ENCODE data around the gene TMEM45B. TPM values are rescaled to one million over a fixed set of nuclear protein-coding genes. Genes with fewer than 3 reads are reported as not detected.

Gene TMEM45B
- total RNA-seq, 1 donor = not detected

DNA sequence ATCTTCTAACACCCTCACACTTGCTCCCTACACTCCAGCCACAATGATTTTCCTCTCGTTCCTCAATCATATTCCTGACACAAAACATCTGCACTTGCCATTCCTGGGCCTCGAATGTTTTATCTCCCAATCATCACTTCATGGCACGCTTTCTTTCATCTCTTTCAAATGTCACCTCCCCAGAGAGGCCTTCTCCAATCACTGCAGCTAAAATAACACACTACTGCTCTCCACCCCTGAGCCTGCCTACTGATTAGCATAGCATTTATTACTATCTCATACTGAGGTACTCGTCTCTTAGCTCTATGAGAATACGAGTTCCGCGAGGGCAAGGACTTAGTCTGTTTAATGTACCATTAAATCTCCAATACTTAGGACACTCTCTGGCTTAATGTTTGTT is 56.3 kb downstream of the TMEM45B start:
- no peak overlapping the region for H3K4me3 ChIP-seq (ENCODE audit: insufficient read depth, low read length)
- no peaks in the 10 kb centered on the region for H3K9me3 ChIP-seq (ENCODE audit: low read depth, low read length)
- H3K27me3 ChIP-seq (ENCODE audit: insufficient read depth, low read length) = no peaks in the 10 kb centered on the region
- TF ChIP-seq, protein P1, sequence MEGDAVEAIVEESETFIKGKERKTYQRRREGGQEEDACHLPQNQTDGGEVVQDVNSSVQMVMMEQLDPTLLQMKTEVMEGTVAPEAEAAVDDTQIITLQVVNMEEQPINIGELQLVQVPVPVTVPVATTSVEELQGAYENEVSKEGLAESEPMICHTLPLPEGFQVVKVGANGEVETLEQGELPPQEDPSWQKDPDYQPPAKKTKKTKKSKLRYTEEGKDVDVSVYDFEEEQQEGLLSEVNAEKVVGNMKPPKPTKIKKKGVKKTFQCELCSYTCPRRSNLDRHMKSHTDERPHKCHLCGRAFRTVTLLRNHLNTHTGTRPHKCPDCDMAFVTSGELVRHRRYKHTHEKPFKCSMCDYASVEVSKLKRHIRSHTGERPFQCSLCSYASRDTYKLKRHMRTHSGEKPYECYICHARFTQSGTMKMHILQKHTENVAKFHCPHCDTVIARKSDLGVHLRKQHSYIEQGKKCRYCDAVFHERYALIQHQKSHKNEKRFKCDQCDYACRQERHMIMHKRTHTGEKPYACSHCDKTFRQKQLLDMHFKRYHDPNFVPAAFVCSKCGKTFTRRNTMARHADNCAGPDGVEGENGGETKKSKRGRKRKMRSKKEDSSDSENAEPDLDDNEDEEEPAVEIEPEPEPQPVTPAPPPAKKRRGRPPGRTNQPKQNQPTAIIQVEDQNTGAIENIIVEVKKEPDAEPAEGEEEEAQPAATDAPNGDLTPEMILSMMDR (IDR thresholded peaks at IDR 0.05; ENCODE audit: extremely low read depth, low read depth, low read length) = no peak
- H3K4me2 ChIP-seq (ENCODE audit: insufficient read depth, low read length) = no peak overlapping the region
- no peak overlapping the region for H2AFZ ChIP-seq (ENCODE audit: low read length)
- no peak overlapping the region for H3K27ac ChIP-seq (ENCODE audit: low read depth, low read length)
- H3K79me2 ChIP-seq (ENCODE audit: insufficient read depth, low read length) = no peaks in the 10 kb centered on the region
- H3K4me1 ChIP-seq (ENCODE audit: insufficient read depth, low read length) = no peaks in the 10 kb centered on the region
- peaks cover 82% of the 10 kb centered on the region for H3K36me3 ChIP-seq (ENCODE audit: insufficient read depth, low read length)
- H4K20me1 ChIP-seq (ENCODE audit: insufficient read depth, low read length) = no peaks in the 10 kb centered on the region
- no peak for DNase-seq (ENCODE audit: insufficient read length, low spot score, missing footprints)

DNA sequence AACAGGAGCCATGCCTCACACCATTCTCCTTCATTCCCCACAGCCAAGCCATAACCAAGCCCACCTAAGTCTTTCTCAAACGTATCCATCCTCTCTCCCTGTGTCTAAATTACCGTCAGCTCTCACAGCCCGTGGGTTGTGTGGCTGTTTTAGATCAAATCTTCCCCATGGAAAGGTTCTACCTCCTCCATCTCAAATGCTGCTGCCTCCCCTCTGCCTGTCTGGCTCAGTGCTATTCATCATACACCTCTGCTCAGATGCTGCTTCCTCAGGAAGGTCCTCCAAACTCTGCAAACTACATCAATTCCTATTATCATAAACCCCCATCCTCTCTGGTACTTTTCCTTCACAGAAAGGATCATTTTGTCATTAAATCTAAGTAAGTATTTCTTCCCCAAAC is 64.7 kb downstream of the TMEM45B start:
- H3K4me1 ChIP-seq (ENCODE audit: insufficient read depth, low read length) = no peaks in the 10 kb centered on the region
- DNase-seq (ENCODE audit: insufficient read length, low spot score, missing footprints) = no peak
- TF ChIP-seq, protein P1 (IDR thresholded peaks at IDR 0.05; ENCODE audit: extremely low read depth, low read depth, low read length) = no peak
- no peak overlapping the region for H3K4me3 ChIP-seq (ENCODE audit: insufficient read depth, low read length)
- H4K20me1 ChIP-seq (ENCODE audit: insufficient read depth, low read length) = no peaks in the 10 kb centered on the region
- H3K79me2 ChIP-seq (ENCODE audit: insufficient read depth, low read length) = no peaks in the 10 kb centered on the region
- H3K9me3 ChIP-seq (ENCODE audit: low read depth, low read length) = no peaks in the 10 kb centered on the region
- H3K27me3 ChIP-seq (ENCODE audit: insufficient read depth, low read length) = no peaks in the 10 kb centered on the region
- H3K27ac ChIP-seq (ENCODE audit: low read depth, low read length) = no peak overlapping the region
- peaks cover 91% of the 10 kb centered on the region for H3K36me3 ChIP-seq (ENCODE audit: insufficient read depth, low read length)
- H3K4me2 ChIP-seq (ENCODE audit: insufficient read depth, low read length) = no peak overlapping the region
- H2AFZ ChIP-seq (ENCODE audit: low read length) = no peak overlapping the region

DNA sequence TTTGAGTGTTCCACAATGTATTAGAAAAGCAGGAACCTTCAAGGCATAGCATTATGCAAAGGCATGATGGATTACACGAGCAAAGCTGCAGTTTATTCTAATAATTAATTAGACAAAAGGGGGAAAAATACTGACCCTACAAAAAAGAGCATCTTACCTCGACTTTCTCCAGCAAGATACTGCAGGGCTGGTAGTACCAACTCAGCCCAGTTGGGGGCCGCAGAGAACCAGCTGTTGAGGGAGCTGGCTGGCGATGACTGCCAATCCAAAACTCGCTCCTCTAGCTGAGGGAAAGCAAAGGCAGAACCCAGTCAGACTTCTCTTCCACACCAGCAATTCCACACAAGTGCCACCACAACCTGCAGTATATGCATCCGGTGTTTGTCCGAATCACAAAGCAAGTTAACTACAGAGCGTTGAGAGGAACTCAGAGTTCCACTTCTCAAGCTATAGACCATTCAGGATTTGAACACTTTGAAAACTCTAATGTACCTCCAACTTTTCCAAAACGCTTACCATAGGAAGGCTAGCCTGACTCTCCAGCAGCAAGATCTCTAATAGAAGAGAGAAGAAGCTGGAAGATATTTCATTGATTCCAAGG is 66.0 kb downstream of the TMEM45B start:
- Histone ChIP-seq H4K20me1 (ENCODE audit: insufficient read depth, low read length) (no peaks in the 10 kb centered on the region), H3K4me3 (ENCODE audit: insufficient read depth, low read length) (no peak overlapping the region), H3K79me2 (ENCODE audit: insufficient read depth, low read length) (no peaks in the 10 kb centered on the region), H3K27ac (ENCODE audit: low read depth, low read length) (no peak overlapping the region), H3K27me3 (ENCODE audit: insufficient read depth, low read length) (no peaks in the 10 kb centered on the region), H3K36me3 (ENCODE audit: insufficient read depth, low read length) (peaks cover 91% of the 10 kb centered on the region), H3K4me1 (ENCODE audit: insufficient read depth, low read length) (no peaks in the 10 kb centered on the region), H3K9me3 (ENCODE audit: low read depth, low read length) (no peaks in the 10 kb centered on the region), H2AFZ (ENCODE audit: low read length) (no peak overlapping the region), H3K4me2 (ENCODE audit: insufficient read depth, low read length) (no peak overlapping the region)
- DNase-seq (ENCODE audit: insufficient read length, low spot score, missing footprints) = peak; percentile 91
- TF ChIP-seq, protein P1 (IDR thresholded peaks at IDR 0.05; ENCODE audit: extremely low read depth, low read depth, low read length) = peak; percentile 62

DNA sequence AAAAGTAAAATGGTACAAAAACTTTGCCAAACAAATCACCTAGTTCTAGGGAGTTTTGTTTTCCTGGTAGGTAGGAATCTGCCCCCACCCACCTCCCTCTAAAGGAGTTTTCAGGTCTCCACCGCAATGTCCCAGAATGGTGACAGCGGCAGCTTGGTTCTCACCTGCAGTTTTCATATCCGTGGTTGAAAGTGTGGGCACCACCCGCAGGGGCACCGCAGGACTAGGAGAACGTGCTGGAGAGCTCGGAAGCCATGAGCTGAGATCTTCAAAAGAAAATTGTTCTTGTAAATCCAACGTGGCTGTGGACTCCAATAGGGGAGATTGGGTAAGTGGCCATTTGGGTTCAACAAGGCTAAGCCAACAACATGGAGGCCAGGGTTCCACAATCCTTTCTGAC is 68.9 kb downstream of the TMEM45B start:
- Histone ChIP-seq H3K9me3 (ENCODE audit: low read depth, low read length) (no peaks in the 10 kb centered on the region), H3K27ac (ENCODE audit: low read depth, low read length) (no peak overlapping the region), H3K4me1 (ENCODE audit: insufficient read depth, low read length) (no peaks in the 10 kb centered on the region), H3K4me2 (ENCODE audit: insufficient read depth, low read length) (no peak overlapping the region), H3K36me3 (ENCODE audit: insufficient read depth, low read length) (peaks cover 86% of the 10 kb centered on the region), H3K4me3 (ENCODE audit: insufficient read depth, low read length) (no peak overlapping the region), H3K79me2 (ENCODE audit: insufficient read depth, low read length) (no peaks in the 10 kb centered on the region), H4K20me1 (ENCODE audit: insufficient read depth, low read length) (no peaks in the 10 kb centered on the region), H3K27me3 (ENCODE audit: insufficient read depth, low read length) (no peaks in the 10 kb centered on the region), H2AFZ (ENCODE audit: low read length) (no peak overlapping the region)
- TF ChIP-seq, protein P1 (IDR thresholded peaks at IDR 0.05; ENCODE audit: extremely low read depth, low read depth, low read length) = no peak
- DNase-seq (ENCODE audit: insufficient read length, low spot score, missing footprints) = no peak

Measured in osteoblast (primary cell).